ENCODE measurements around the gene SLC17A7.

DNA sequence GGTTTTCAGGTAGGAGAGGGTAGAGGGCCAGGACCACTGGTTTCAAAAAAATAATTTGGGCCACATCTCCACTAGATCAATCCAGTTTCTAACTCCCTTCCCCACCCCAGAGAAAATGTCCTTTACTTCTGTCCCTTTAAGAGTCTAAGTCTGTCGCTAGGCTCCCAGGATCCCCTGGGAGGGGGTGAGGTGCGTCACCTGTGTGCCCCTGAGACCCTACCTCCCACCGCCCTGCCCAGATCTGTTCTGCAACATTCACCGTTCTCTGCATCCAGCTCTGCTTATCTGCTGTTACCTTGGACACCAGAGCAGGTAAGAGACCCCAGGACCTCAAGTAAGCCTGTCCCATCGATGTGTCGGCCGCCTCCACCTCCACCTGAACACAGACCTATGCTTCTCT lies 16.1 kb downstream of the SLC17A7 start, which contains the start of gene GFY:
- TF ChIP-seq, protein P1, sequence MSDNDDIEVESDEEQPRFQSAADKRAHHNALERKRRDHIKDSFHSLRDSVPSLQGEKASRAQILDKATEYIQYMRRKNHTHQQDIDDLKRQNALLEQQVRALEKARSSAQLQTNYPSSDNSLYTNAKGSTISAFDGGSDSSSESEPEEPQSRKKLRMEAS (IDR thresholded peaks at IDR 0.05), result no peak
- TF ChIP-seq EZH2 (conservative IDR thresholded peaks at IDR 0.05; ENCODE audit: low read depth, low read length), result no peak
- TF ChIP-seq, protein P2, sequence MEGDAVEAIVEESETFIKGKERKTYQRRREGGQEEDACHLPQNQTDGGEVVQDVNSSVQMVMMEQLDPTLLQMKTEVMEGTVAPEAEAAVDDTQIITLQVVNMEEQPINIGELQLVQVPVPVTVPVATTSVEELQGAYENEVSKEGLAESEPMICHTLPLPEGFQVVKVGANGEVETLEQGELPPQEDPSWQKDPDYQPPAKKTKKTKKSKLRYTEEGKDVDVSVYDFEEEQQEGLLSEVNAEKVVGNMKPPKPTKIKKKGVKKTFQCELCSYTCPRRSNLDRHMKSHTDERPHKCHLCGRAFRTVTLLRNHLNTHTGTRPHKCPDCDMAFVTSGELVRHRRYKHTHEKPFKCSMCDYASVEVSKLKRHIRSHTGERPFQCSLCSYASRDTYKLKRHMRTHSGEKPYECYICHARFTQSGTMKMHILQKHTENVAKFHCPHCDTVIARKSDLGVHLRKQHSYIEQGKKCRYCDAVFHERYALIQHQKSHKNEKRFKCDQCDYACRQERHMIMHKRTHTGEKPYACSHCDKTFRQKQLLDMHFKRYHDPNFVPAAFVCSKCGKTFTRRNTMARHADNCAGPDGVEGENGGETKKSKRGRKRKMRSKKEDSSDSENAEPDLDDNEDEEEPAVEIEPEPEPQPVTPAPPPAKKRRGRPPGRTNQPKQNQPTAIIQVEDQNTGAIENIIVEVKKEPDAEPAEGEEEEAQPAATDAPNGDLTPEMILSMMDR (CRISPR knock-in tag; IDR thresholded peaks at IDR 0.05), result no peak
- TF ChIP-seq, protein P3, sequence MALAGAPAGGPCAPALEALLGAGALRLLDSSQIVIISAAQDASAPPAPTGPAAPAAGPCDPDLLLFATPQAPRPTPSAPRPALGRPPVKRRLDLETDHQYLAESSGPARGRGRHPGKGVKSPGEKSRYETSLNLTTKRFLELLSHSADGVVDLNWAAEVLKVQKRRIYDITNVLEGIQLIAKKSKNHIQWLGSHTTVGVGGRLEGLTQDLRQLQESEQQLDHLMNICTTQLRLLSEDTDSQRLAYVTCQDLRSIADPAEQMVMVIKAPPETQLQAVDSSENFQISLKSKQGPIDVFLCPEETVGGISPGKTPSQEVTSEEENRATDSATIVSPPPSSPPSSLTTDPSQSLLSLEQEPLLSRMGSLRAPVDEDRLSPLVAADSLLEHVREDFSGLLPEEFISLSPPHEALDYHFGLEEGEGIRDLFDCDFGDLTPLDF (CRISPR knock-in tag; IDR thresholded peaks at IDR 0.05), result no peak
- TF ChIP-seq, protein P4, sequence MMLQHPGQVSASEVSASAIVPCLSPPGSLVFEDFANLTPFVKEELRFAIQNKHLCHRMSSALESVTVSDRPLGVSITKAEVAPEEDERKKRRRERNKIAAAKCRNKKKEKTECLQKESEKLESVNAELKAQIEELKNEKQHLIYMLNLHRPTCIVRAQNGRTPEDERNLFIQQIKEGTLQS (CRISPR knock-in tag; IDR thresholded peaks at IDR 0.05), result no peak
